PFSK-1 (cell line): ENCODE results near the gene ERBB3.

Experiments used
- FOXP2 ChIP-seq: optimal IDR thresholded peaks from 2 replicates; pipeline ENCODE3; 2011; ENCODE audit warnings: borderline replicate concordance, control low read depth, inconsistent platforms; ENCODE audit not compliant: insufficient read depth; ENCODE audit errors: extremely low read length, extremely low read depth
- POLR2AphosphoS5 ChIP-seq: IDR thresholded peaks from 2 replicates; pipeline ENCODE4 v1.6.1; 2012; ENCODE audit warnings: low read depth, mild to moderate bottlenecking, control low read depth, low read length, moderate library complexity
- SIN3A ChIP-seq: IDR thresholded peaks from 2 replicates; pipeline ENCODE4 v1.6.1; 2012; ENCODE audit warnings: mild to moderate bottlenecking, low read length, moderate library complexity, borderline replicate concordance; ENCODE audit not compliant: insufficient read depth
- TAF1 ChIP-seq: IDR thresholded peaks from 2 replicates; pipeline ENCODE4 v1.6.1; 2012; ENCODE audit warnings: low read length, control low read depth, borderline replicate concordance; ENCODE audit not compliant: insufficient read depth
- TF ChIP-seq, protein P1 (sequence below), 2 experiments: IDR thresholded peaks; 2 replicates each; pipeline versions ENCODE4 v1.6.1 to v1.8.0; 2011 to 2012; ENCODE audit warnings: low read depth in 2 of 2, low read length in 2 of 2, control low read depth in 1 of 2, inconsistent platforms in 1 of 2, mild to moderate bottlenecking in 1 of 2, moderate library complexity in 1 of 2; ENCODE audit not compliant: insufficient read depth in 1 of 2

The ERBB3 gene

DNA sequence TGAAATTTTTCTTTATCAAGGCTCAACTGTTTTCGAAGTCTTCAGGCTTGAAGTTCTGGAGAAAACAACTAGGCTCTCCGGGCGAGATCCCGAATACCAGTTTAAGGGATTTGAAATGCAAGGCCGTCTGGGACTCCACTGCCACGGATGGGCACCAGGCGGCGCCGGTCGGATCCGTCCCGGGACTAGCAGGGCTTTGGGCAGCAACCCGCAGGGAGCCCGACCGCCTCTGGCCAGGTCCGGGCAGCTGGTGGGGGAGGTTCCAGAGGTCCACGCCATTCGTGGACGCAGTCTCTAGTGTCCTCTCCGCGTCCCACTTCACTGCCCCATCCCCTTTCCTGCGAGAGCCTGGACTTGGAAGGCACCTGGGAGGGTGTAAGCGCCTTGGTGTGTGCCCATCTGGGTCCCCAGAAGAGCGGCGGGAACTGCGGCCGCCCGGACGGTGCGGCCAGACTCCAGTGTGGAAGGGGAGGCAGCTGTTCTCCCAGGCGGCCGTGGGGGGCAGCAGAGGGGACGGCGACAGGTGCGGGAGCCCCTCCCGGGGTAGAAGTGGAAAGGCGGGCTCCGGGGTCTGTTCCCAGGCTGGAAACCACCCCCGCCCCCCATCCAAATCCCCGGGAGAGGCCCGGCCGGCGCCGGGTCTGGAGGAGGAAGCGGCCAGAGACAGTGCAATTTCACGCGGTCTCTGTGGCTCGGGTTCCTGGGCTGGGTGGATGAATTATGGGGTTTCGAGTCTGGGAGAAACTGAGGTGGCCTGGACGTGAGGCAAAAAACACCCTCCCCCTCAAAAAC lies 838 bp upstream of the ERBB3 start:
- TF ChIP-seq POLR2AphosphoS5: peak; percentile 27; the same call in 1 of the 2 replicates
- no peak for TF ChIP-seq TAF1

GRCh38 chr12:56080556-56081138 lies 682 bp downstream of the ERBB3 start:
- TF ChIP-seq, protein P1, sequence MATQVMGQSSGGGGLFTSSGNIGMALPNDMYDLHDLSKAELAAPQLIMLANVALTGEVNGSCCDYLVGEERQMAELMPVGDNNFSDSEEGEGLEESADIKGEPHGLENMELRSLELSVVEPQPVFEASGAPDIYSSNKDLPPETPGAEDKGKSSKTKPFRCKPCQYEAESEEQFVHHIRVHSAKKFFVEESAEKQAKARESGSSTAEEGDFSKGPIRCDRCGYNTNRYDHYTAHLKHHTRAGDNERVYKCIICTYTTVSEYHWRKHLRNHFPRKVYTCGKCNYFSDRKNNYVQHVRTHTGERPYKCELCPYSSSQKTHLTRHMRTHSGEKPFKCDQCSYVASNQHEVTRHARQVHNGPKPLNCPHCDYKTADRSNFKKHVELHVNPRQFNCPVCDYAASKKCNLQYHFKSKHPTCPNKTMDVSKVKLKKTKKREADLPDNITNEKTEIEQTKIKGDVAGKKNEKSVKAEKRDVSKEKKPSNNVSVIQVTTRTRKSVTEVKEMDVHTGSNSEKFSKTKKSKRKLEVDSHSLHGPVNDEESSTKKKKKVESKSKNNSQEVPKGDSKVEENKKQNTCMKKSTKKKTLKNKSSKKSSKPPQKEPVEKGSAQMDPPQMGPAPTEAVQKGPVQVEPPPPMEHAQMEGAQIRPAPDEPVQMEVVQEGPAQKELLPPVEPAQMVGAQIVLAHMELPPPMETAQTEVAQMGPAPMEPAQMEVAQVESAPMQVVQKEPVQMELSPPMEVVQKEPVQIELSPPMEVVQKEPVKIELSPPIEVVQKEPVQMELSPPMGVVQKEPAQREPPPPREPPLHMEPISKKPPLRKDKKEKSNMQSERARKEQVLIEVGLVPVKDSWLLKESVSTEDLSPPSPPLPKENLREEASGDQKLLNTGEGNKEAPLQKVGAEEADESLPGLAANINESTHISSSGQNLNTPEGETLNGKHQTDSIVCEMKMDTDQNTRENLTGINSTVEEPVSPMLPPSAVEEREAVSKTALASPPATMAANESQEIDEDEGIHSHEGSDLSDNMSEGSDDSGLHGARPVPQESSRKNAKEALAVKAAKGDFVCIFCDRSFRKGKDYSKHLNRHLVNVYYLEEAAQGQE (IDR thresholded peaks at IDR 0.05; ENCODE audit: insufficient read depth in 1 of 2, low read depth in 2 of 2, low read length in 2 of 2): no peak

GRCh38 chr12:56081393-56082347 lies 1.7 kb downstream of the ERBB3 start:
- TF ChIP-seq SIN3A (no peak), FOXP2 (no peak), TAF1 (no peak), POLR2AphosphoS5 (no peak)
- TF ChIP-seq, protein P1 (IDR thresholded peaks at IDR 0.05; ENCODE audit: insufficient read depth in 1 of 2, low read depth in 2 of 2, low read length in 2 of 2): no peak

GRCh38 chr12:56082382-56082781 lies 2.4 kb downstream of the ERBB3 start:
- no peak for TF ChIP-seq POLR2AphosphoS5
- TF ChIP-seq, protein P1 (IDR thresholded peaks at IDR 0.05; ENCODE audit: insufficient read depth in 1 of 2, low read depth in 2 of 2, low read length in 2 of 2): no peak

GRCh38 chr12:56082967-56083366 lies 3.0 kb downstream of the ERBB3 start:
- TF ChIP-seq, protein P1 (IDR thresholded peaks at IDR 0.05; ENCODE audit: insufficient read depth in 1 of 2, low read depth in 2 of 2, low read length in 2 of 2): no peak
- TF ChIP-seq POLR2AphosphoS5: no peak
- TF ChIP-seq FOXP2: no peak
- no peak for TF ChIP-seq SIN3A
- TF ChIP-seq TAF1: no peak
